OCI-LY7 (cell line): ENCODE results near the gene CCDC91. TPM values are rescaled to one million over a fixed set of nuclear protein-coding genes. Genes with fewer than 3 reads are reported as not detected.

Experiments used
- BruUV-seq: library from RNA; stranded (reverse); fragments of 400-500 nt; replicated peaks from 2 replicates; lab custom pipeline; 2021; lab: Mats Ljungman, UMichigan
- CTCF ChIA-PET: fragments of 300-600 bp; sonication (Branson Sonifier 250); formaldehyde crosslinking; loops from one replicate; lab custom pipeline; 2022; ENCODE audit warnings: antibody characterized with exemption; ENCODE audit not compliant: unreplicated experiment; lab: Charles Lee
- POLR2A ChIA-PET: fragments of 300-600 bp; sonication (Branson Sonifier 250); formaldehyde crosslinking; loops from one replicate; lab custom pipeline; 2022; ENCODE audit warnings: antibody characterized with exemption; lab: Charles Lee
- DNase-seq: peaks from one replicate; pipeline ENCODE4 v3.0.0-alpha.2; 2015; ENCODE audit warnings: low spot score
- H2AFZ ChIP-seq: fragments of 200-600 bp; sonication (generic), shearing (Covaris generic); 2 replicates; pipeline ENCODE4 v1.6.1; 2014; ENCODE audit warnings: mild to moderate bottlenecking, antibody characterized with exemption, low read length, moderate library complexity
- H3K27ac ChIP-seq: fragments of 200-600 bp; sonication (generic); 2 replicates; pipeline ENCODE4 v1.5.1; 2014; ENCODE audit warnings: mixed run types, low read depth, mild to moderate bottlenecking, moderate library complexity, low read length, inconsistent platforms; ENCODE audit not compliant: poor library complexity, severe bottlenecking
- H3K36me3 ChIP-seq: fragments of 200-600 bp; sonication (generic); 2 replicates; pipeline ENCODE4 v1.6.1; 2014; ENCODE audit warnings: mild to moderate bottlenecking, antibody characterized with exemption, low read length, moderate library complexity, mixed read lengths; ENCODE audit not compliant: insufficient read depth
- H3K4me1 ChIP-seq: fragments of 200-600 bp; sonication (generic); 2 replicates; pipeline ENCODE4 v1.5.1; 2014; ENCODE audit warnings: mild to moderate bottlenecking, low read length; ENCODE audit not compliant: insufficient read depth, poor library complexity, severe bottlenecking
- H3K4me2 ChIP-seq: fragments of 200-600 bp; sonication (generic); 2 replicates; pipeline ENCODE4 v1.6.1; 2014; ENCODE audit warnings: mild to moderate bottlenecking, low read length
- H3K4me3 ChIP-seq: fragments of 200-600 bp; sonication (generic); 2 replicates; pipeline ENCODE4 v1.5.1; 2014; ENCODE audit warnings: mild to moderate bottlenecking, low read depth, low read length; ENCODE audit not compliant: poor library complexity, severe bottlenecking
- H3K79me2 ChIP-seq: fragments of 200-600 bp; sonication (generic); 2 replicates; pipeline ENCODE4 v1.6.1; 2016; ENCODE audit warnings: low read depth, mild to moderate bottlenecking, low read length, moderate library complexity, mixed read lengths; ENCODE audit not compliant: insufficient read depth
- H3K9me2 ChIP-seq: fragments of 200-600 bp; sonication (generic); 2 replicates; pipeline ENCODE4 v1.6.1; 2016; ENCODE audit warnings: mild to moderate bottlenecking, low read length, mixed read lengths; ENCODE audit not compliant: insufficient read depth
- H3K9me3 ChIP-seq: fragments of 200-600 bp; sonication (generic); 2 replicates; pipeline ENCODE4 v1.6.1; 2014; ENCODE audit warnings: mild to moderate bottlenecking, mixed run types, low read length, mixed read lengths
- H4K20me1 ChIP-seq: fragments of 200-600 bp; sonication (generic); 2 replicates; pipeline ENCODE4 v1.6.1; 2014; ENCODE audit warnings: mild to moderate bottlenecking, antibody characterized with exemption, low read length, moderate library complexity, mixed read lengths; ENCODE audit not compliant: insufficient read depth
- CTCF ChIP-seq: fragments of 200-600 bp; sonication (generic); conservative IDR thresholded peaks from 2 replicates; pipeline ENCODE4 v1.5.1; 2014; ENCODE audit warnings: mild to moderate bottlenecking, antibody characterized with exemption, low read length, moderate library complexity, mixed read lengths
- EZH2phosphoT487 ChIP-seq: fragments of 200-600 bp; sonication (generic); IDR thresholded peaks from 2 replicates; pipeline ENCODE4 v1.6.1; 2018; ENCODE audit warnings: low read depth, borderline replicate concordance, mild to moderate bottlenecking, mixed run types, antibody characterized with exemption, low read length, moderate library complexity, mixed read lengths
- intact Hi-C: fragments of 100-400 bp; cut with micrococcal nuclease; formaldehyde crosslinking; loops from one replicate; pipeline ENCODE4 v1.10.0; 2022; ENCODE audit not compliant: unreplicated experiment
- total RNA-seq, 2 experiments: library from RNA; depleted of rRNA in 1 of 2; stranded (reverse); fragments of >200 nt in 1 of 2; shearing (Covaris generic) in 1 of 2; gene quantifications; 2 replicates each; pipeline ENCODE4 v1.2.3, GENCODE V29; 2014 to 2022

The CCDC91 gene
- total RNA-seq, 2 experiments from 2014 or later, result 15.8 to 23.8 TPM

GRCh38 chr12:28159688-28160087 lies 30.6 kb upstream of the CCDC91 start:
- ChIA-PET CTCF (no interaction called here), POLR2A (interaction anchor here (0.5 to 1.1 kb wide), 2 partner anchors 23 to 40 kb away, joined by 4 to 5 read pairs; no protein-coding TSS in a partner anchor)
- H3K36me3 ChIP-seq, result no peaks in the 10 kb centered on the region
- no peaks in the 10 kb centered on the region for H3K4me1 ChIP-seq
- H3K4me3 ChIP-seq, result no peak overlapping the region
- BruUV-seq, result no TSS peak
- H3K4me2 ChIP-seq, result no peak overlapping the region
- no peaks in the 10 kb centered on the region for H3K79me2 ChIP-seq
- no peaks in the 10 kb centered on the region for H3K9me3 ChIP-seq
- TF ChIP-seq EZH2phosphoT487 (no peak), CTCF (no peak)
- no peaks in the 10 kb centered on the region for H3K9me2 ChIP-seq
- H3K27ac ChIP-seq, result no peak overlapping the region
- no peaks in the 10 kb centered on the region for H4K20me1 ChIP-seq
- no peak overlapping the region for H2AFZ ChIP-seq
- intact Hi-C loops, result no loop called here
- no peak for DNase-seq

- Histone ChIP-seq H3K4me1 (no peaks in the 10 kb centered on the region), H3K36me3 (no peaks in the 10 kb centered on the region), H2AFZ (no peak overlapping the region), H3K9me2 (no peaks in the 10 kb centered on the region), H3K27ac (no peak overlapping the region), H3K4me2 (no peak overlapping the region), H4K20me1 (no peaks in the 10 kb centered on the region), H3K79me2 (no peaks in the 10 kb centered on the region), H3K9me3 (no peaks in the 10 kb centered on the region), H3K4me3 (no peak overlapping the region)
- CTCF ChIA-PET, result no interaction called here
- POLR2A ChIA-PET, result no interaction called here
- TF ChIP-seq CTCF (no peak), EZH2phosphoT487 (no peak)
- no peak for DNase-seq
- intact Hi-C loops, result no loop called here
- BruUV-seq, result no TSS peak
These were observed 28.6 kb upstream of the CCDC91 start for GRCh38 chr12:28161697-28162096.

- Histone ChIP-seq H3K9me3 (no peaks in the 10 kb centered on the region), H3K27ac (no peak overlapping the region), H3K4me1 (no peaks in the 10 kb centered on the region), H3K4me2 (no peak overlapping the region), H3K79me2 (no peaks in the 10 kb centered on the region), H2AFZ (no peak overlapping the region), H3K36me3 (no peaks in the 10 kb centered on the region), H3K9me2 (no peaks in the 10 kb centered on the region), H4K20me1 (no peaks in the 10 kb centered on the region), H3K4me3 (no peak overlapping the region)
- ChIA-PET POLR2A (no interaction called here), CTCF (no interaction called here)
- TF ChIP-seq EZH2phosphoT487, result no peak
- TF ChIP-seq CTCF, result no peak
- no peak for DNase-seq
- no TSS peak for BruUV-seq
- intact Hi-C loops, result no loop called here
These were observed 27.6 kb upstream of the CCDC91 start for GRCh38 chr12:28162697-28163096.
